WERI-Rb-1 (cell line): ENCODE results near the gene PPFIBP2.

Experiments
- DNase-seq: peaks from one replicate; pipeline ENCODE4 v3.0.0-alpha.2; 2020
- H3K27ac ChIP-seq: fragments of 250-450 bp; sonication (Bioruptor Pico); 2 replicates; pipeline ENCODE4 v1.5.1; 2020; ENCODE audit warnings: mild to moderate bottlenecking, moderate library complexity
- H3K27me3 ChIP-seq: fragments of 250-450 bp; sonication (Bioruptor Pico); 2 replicates; pipeline ENCODE4 v1.5.1; 2021; ENCODE audit warnings: mild to moderate bottlenecking, low read depth, moderate library complexity; ENCODE audit not compliant: insufficient read depth, severe bottlenecking
- H3K36me3 ChIP-seq: fragments of 250-450 bp; sonication (Bioruptor Pico); 2 replicates; pipeline ENCODE4 v1.5.1; 2020; ENCODE audit warnings: mild to moderate bottlenecking, moderate library complexity
- H3K4me3 ChIP-seq: 2 replicates; pipeline ENCODE4 v1.5.1; 2011; ENCODE audit warnings: low read depth, mild to moderate bottlenecking, control low read depth, low read length
- H3K9me3 ChIP-seq: fragments of 250-450 bp; sonication (Bioruptor Pico); 2 replicates; pipeline ENCODE4 v1.5.1; 2021; ENCODE audit warnings: mild to moderate bottlenecking, moderate library complexity; ENCODE audit not compliant: severe bottlenecking
- CTCF ChIP-seq: IDR thresholded peaks from 2 replicates; pipeline ENCODE4 v1.5.1; 2011; ENCODE audit warnings: low read depth, mild to moderate bottlenecking, control low read depth, inconsistent platforms, low read length

PPFIBP2 gene

GRCh38 chr11:7500251-7500650 is 13.5 kb upstream of the PPFIBP2 start:
- Histone ChIP-seq H3K27me3 (peaks cover 34% of the 10 kb centered on the region), H3K4me3 (no peak overlapping the region), H3K27ac (no peak overlapping the region), H3K36me3 (no peaks in the 10 kb centered on the region), H3K9me3 (no peaks in the 10 kb centered on the region)
- no peak for DNase-seq
- TF ChIP-seq CTCF: no peak

- Histone ChIP-seq H3K27ac (no peak overlapping the region), H3K9me3 (no peaks in the 10 kb centered on the region), H3K4me3 (no peak overlapping the region), H3K36me3 (no peaks in the 10 kb centered on the region), H3K27me3 (peaks cover 39% of the 10 kb centered on the region)
- DNase-seq: no peak
- TF ChIP-seq CTCF: no peak
Measured at GRCh38 chr11:7501251-7501650, 12.5 kb upstream of the PPFIBP2 start.

GRCh38 chr11:7501894-7502293 is 11.9 kb upstream of the PPFIBP2 start:
- TF ChIP-seq CTCF: no peak
- DNase-seq: no peak
- Histone ChIP-seq H3K9me3 (no peaks in the 10 kb centered on the region), H3K27me3 (peaks cover 40% of the 10 kb centered on the region), H3K27ac (no peak overlapping the region), H3K36me3 (no peaks in the 10 kb centered on the region), H3K4me3 (no peak overlapping the region)

- Histone ChIP-seq H3K27ac (no peak overlapping the region), H3K9me3 (no peaks in the 10 kb centered on the region), H3K36me3 (no peaks in the 10 kb centered on the region), H3K4me3 (no peak overlapping the region), H3K27me3 (peaks cover 56% of the 10 kb centered on the region)
- no peak for TF ChIP-seq CTCF
- DNase-seq: no peak
Measured at GRCh38 chr11:7506243-7506642, 7.6 kb upstream of the PPFIBP2 start.

- no peak for TF ChIP-seq CTCF
- Histone ChIP-seq H3K27ac (no peak overlapping the region), H3K27me3 (peaks cover 51% of the 10 kb centered on the region), H3K4me3 (no peak overlapping the region), H3K9me3 (no peaks in the 10 kb centered on the region), H3K36me3 (no peaks in the 10 kb centered on the region)
- no peak for DNase-seq
Measured at GRCh38 chr11:7508087-7508486, 5.7 kb upstream of the PPFIBP2 start.

- no peak overlapping the region for H3K4me3 ChIP-seq
- DNase-seq: no peak
- no peak overlapping the region for H3K27ac ChIP-seq
- H3K9me3 ChIP-seq: no peaks in the 10 kb centered on the region
- TF ChIP-seq CTCF: no peak
- no peaks in the 10 kb centered on the region for H3K36me3 ChIP-seq
- H3K27me3 ChIP-seq: peaks cover 48% of the 10 kb centered on the region
Measured at GRCh38 chr11:7509966-7510365, 3.8 kb upstream of the PPFIBP2 start.
